Measurements from ENCODE around the gene PACSIN1.

- TF ChIP-seq YY1 (IDR thresholded peaks at IDR 0.05; ENCODE audit: insufficient read depth, insufficient read length) (no peak), ZNF274 (IDR thresholded peaks at IDR 0.05; ENCODE audit: low read depth, low read length) (no peak)
Observed at GRCh38 chr6:34525431-34526175, 59.7 kb downstream of the PACSIN1 start.
